ENCODE measurements around the gene RNASE11.
"Not testable (repeated sequence)": the region's sequence is repeated elsewhere in the genome, so short reads cannot be mapped to it uniquely, and the experiment has no call there.

Gene RNASE11

GRCh38 chr14:20587489-20588154 is at the start of gene RNASE11:
Gene RNASE11, minus strand, starts transcription at chr14:20588001.
- DNase-seq (ENCODE audit: low spot score) = no peak

GRCh38 chr14:20632831-20633691 is 45.3 kb upstream of the RNASE11 start:
- DNase-seq (ENCODE audit: low spot score) = peak; percentile 78

GRCh38 chr14:20632448-20632830 is 44.6 kb upstream of the RNASE11 start:
- DNase-seq (ENCODE audit: low spot score) = no peak

- DNase-seq (ENCODE audit: low spot score) = no peak
Measured at GRCh38 chr14:20631880-20632389, 44.1 kb upstream of the RNASE11 start.

- DNase-seq (ENCODE audit: low spot score) = peak; percentile 61
Measured at GRCh38 chr14:20631023-20631879, 43.5 kb upstream of the RNASE11 start.

- DNase-seq (ENCODE audit: low spot score) = peak; percentile 30
Measured at GRCh38 chr14:20630340-20631022, 42.7 kb upstream of the RNASE11 start.

- no peak for DNase-seq (ENCODE audit: low spot score)
Measured at GRCh38 chr14:20628063-20628854, 40.5 kb upstream of the RNASE11 start.

- DNase-seq (ENCODE audit: low spot score) = no peak
Measured at GRCh38 chr14:20627346-20628027, 39.7 kb upstream of the RNASE11 start.

- no peak for DNase-seq (ENCODE audit: low spot score)
Measured at GRCh38 chr14:20626274-20626673, 38.5 kb upstream of the RNASE11 start.

- peak; percentile 43 for DNase-seq (ENCODE audit: low spot score)
Measured at GRCh38 chr14:20624495-20625070, 36.8 kb upstream of the RNASE11 start.

GRCh38 chr14:20623798-20624197 is 36.0 kb upstream of the RNASE11 start:
- no peak for DNase-seq (ENCODE audit: low spot score)

GRCh38 chr14:20622816-20623291 is 35.1 kb upstream of the RNASE11 start:
- no peak for DNase-seq (ENCODE audit: low spot score)

GRCh38 chr14:20620798-20621478 is 33.1 kb upstream of the RNASE11 start:
- no peak for DNase-seq (ENCODE audit: low spot score)

GRCh38 chr14:20619688-20620087 is 31.9 kb upstream of the RNASE11 start:
- not testable (repeated sequence) for DNase-seq (ENCODE audit: low spot score)

GRCh38 chr14:20618271-20618749 is 30.5 kb upstream of the RNASE11 start:
- no peak for DNase-seq (ENCODE audit: low spot score)

GRCh38 chr14:20617138-20618003 is 29.6 kb upstream of the RNASE11 start:
- no peak for DNase-seq (ENCODE audit: low spot score)

GRCh38 chr14:20615996-20616395 is 28.2 kb upstream of the RNASE11 start:
- DNase-seq (ENCODE audit: low spot score) = no peak

All from CD4-positive, alpha-beta T cell treated with Interleukin-2 at 100 ng/mL for 4 hours (primary cell).